Measurements from ENCODE around the gene STXBP5. TPM values are rescaled to one million over a fixed set of nuclear protein-coding genes. Genes with fewer than 3 reads are reported as not detected.

STXBP5 gene
- total and polyA plus RNA-seq, 4 experiments from 2014 or later, result 0.90 to 36.5 (median 21.9) TPM

- CTCF ChIA-PET (ENCODE audit: partially characterized antibody), result no interaction called here
- intact Hi-C loops (cut with micrococcal nuclease), result no loop called here
- no peak overlapping the region for H3K4me3 Mint-ChIP-seq
- H3K9me3 Mint-ChIP-seq, result no peaks in the 10 kb centered on the region
- Histone ChIP-seq H3K4me3 (ENCODE audit: low read length in 2 of 2) (no peak overlapping the region), H3K36me3 (ENCODE audit: insufficient read depth, low read length) (no peaks in the 10 kb centered on the region), H3K4me1 (ENCODE audit: insufficient read depth, low read length) (no peaks in the 10 kb centered on the region), H3K9me3 (ENCODE audit: control insufficient read depth in 1 of 2, low read length in 2 of 2) (no peaks in the 10 kb centered on the region), H3K27me3 (ENCODE audit: insufficient read depth, low read length) (no peaks in the 10 kb centered on the region), H3K27ac (ENCODE audit: low read depth, low read length) (no peak overlapping the region)
- peaks cover 21 to 28% of the 10 kb centered on the region in 2 donors for H3K36me3 Mint-ChIP-seq
- DNase-seq, result no peak
- no peaks in the 10 kb centered on the region for H3K27me3 Mint-ChIP-seq
- H3K27ac Mint-ChIP-seq, result no peak overlapping the region
- POLR2A ChIA-PET (ENCODE audit: partially characterized antibody), result no interaction called here
- no peaks in the 10 kb centered on the region for H3K4me1 Mint-ChIP-seq
Observed at GRCh38 chr6:147347179-147347881, 143.1 kb downstream of the STXBP5 start.

- DNase-seq, result no peak
- no peaks in the 10 kb centered on the region for H3K9me3 Mint-ChIP-seq
- intact Hi-C loops (cut with micrococcal nuclease), result no loop called here
- CTCF ChIA-PET (ENCODE audit: partially characterized antibody), result no interaction called here
- no peak overlapping the region for H3K4me3 Mint-ChIP-seq
- Histone ChIP-seq H3K4me1 (ENCODE audit: insufficient read depth, low read length) (no peaks in the 10 kb centered on the region), H3K9me3 (ENCODE audit: control insufficient read depth in 1 of 2, low read length in 2 of 2) (no peaks in the 10 kb centered on the region), H3K27me3 (ENCODE audit: insufficient read depth, low read length) (no peaks in the 10 kb centered on the region), H3K36me3 (ENCODE audit: insufficient read depth, low read length) (no peaks in the 10 kb centered on the region), H3K4me3 (ENCODE audit: low read length in 2 of 2) (no peak overlapping the region), H3K27ac (ENCODE audit: low read depth, low read length) (no peak overlapping the region)
- no peak overlapping the region for H3K27ac Mint-ChIP-seq
- no peaks in the 10 kb centered on the region for H3K27me3 Mint-ChIP-seq
- H3K4me1 Mint-ChIP-seq, result no peaks in the 10 kb centered on the region
- H3K36me3 Mint-ChIP-seq, result peaks cover 21 to 28% of the 10 kb centered on the region in 2 donors
- POLR2A ChIA-PET (ENCODE audit: partially characterized antibody), result no interaction called here
Observed at GRCh38 chr6:147347882-147348575, 143.8 kb downstream of the STXBP5 start.

GRCh38 chr6:147361311-147361981 lies 157.2 kb downstream of the STXBP5 start:
- Mint-ChIP-seq H3K27ac (no peak overlapping the region), H3K36me3 (peaks cover 67 to 73% of the 10 kb centered on the region in 2 donors), H3K4me3 (no peak overlapping the region), H3K4me1 (no peaks in the 10 kb centered on the region), H3K9me3 (peaks cover 0 to 7% (median 1%) of the 10 kb centered on the region in 8 donors), H3K27me3 (no peaks in the 10 kb centered on the region)
- ChIA-PET POLR2A (ENCODE audit: partially characterized antibody) (no interaction called here), CTCF (ENCODE audit: partially characterized antibody) (no interaction called here)
- Histone ChIP-seq H3K27ac (ENCODE audit: low read depth, low read length) (no peak overlapping the region), H3K36me3 (ENCODE audit: insufficient read depth, low read length) (peaks cover 10% of the 10 kb centered on the region), H3K27me3 (ENCODE audit: insufficient read depth, low read length) (no peaks in the 10 kb centered on the region), H3K4me1 (ENCODE audit: insufficient read depth, low read length) (no peaks in the 10 kb centered on the region), H3K4me3 (ENCODE audit: low read length in 2 of 2) (no peak overlapping the region), H3K9me3 (ENCODE audit: control insufficient read depth in 1 of 2, low read length in 2 of 2) (no peaks in the 10 kb centered on the region)
- DNase-seq, result no peak
- intact Hi-C loops (cut with micrococcal nuclease), result no loop called here

GRCh38 chr6:147366290-147366689 lies 162.1 kb downstream of the STXBP5 start:
- H3K36me3 ChIP-seq (ENCODE audit: insufficient read depth, low read length), result peaks cover 10% of the 10 kb centered on the region
- DNase-seq, result no peak
- no peaks in the 10 kb centered on the region for H3K27me3 ChIP-seq (ENCODE audit: insufficient read depth, low read length)
- ChIA-PET POLR2A (ENCODE audit: partially characterized antibody) (no interaction called here), CTCF (ENCODE audit: partially characterized antibody) (no interaction called here)
- no peak overlapping the region for H3K4me3 ChIP-seq (ENCODE audit: low read length in 2 of 2)
- H3K27ac ChIP-seq (ENCODE audit: low read depth, low read length), result no peak overlapping the region
- Mint-ChIP-seq H3K4me1 (peaks cover 0 to under 1% (median 0%) of the 10 kb centered on the region in 4 donors), H3K27ac (no peak overlapping the region), H3K27me3 (no peaks in the 10 kb centered on the region), H3K9me3 (no peaks in the 10 kb centered on the region), H3K4me3 (no peak overlapping the region), H3K36me3 (peaks cover 37 to 49% of the 10 kb centered on the region in 2 donors)
- no peaks in the 10 kb centered on the region for H3K4me1 ChIP-seq (ENCODE audit: insufficient read depth, low read length)
- intact Hi-C loops (cut with micrococcal nuclease), result no loop called here
- no peaks in the 10 kb centered on the region for H3K9me3 ChIP-seq (ENCODE audit: control insufficient read depth in 1 of 2, low read length in 2 of 2)

GRCh38 chr6:147371325-147371724 lies 167.1 kb downstream of the STXBP5 start:
- Histone ChIP-seq H3K4me3 (ENCODE audit: low read length in 2 of 2) (no peak overlapping the region), H3K27me3 (ENCODE audit: insufficient read depth, low read length) (no peaks in the 10 kb centered on the region), H3K4me1 (ENCODE audit: insufficient read depth, low read length) (no peaks in the 10 kb centered on the region), H3K27ac (ENCODE audit: low read depth, low read length) (no peak overlapping the region), H3K36me3 (ENCODE audit: insufficient read depth, low read length) (no peaks in the 10 kb centered on the region), H3K9me3 (ENCODE audit: control insufficient read depth in 1 of 2, low read length in 2 of 2) (no peaks in the 10 kb centered on the region)
- no peaks in the 10 kb centered on the region for H3K9me3 Mint-ChIP-seq
- peaks cover 0 to 2% (median 0%) of the 10 kb centered on the region in 4 donors for H3K4me1 Mint-ChIP-seq
- ChIA-PET CTCF (ENCODE audit: partially characterized antibody) (interaction anchor here (1.1 kb wide), 1 partner anchor 12 kb away, joined by 4 read pairs; no protein-coding TSS in a partner anchor), POLR2A (ENCODE audit: partially characterized antibody) (no interaction called here)
- H3K36me3 Mint-ChIP-seq, result peaks cover 29 to 31% of the 10 kb centered on the region in 2 donors
- H3K27me3 Mint-ChIP-seq, result no peaks in the 10 kb centered on the region
- no peak overlapping the region for H3K4me3 Mint-ChIP-seq
- intact Hi-C loops (cut with micrococcal nuclease), result no loop called here
- DNase-seq, result no peak
- H3K27ac Mint-ChIP-seq, result no peak overlapping the region

- CTCF ChIA-PET (ENCODE audit: partially characterized antibody), result interaction anchor here (1.3 kb wide), 1 partner anchor 10 kb away, joined by 5 read pairs; no protein-coding TSS in a partner anchor
Observed at GRCh38 chr6:147372806-147373205, 168.6 kb downstream of the STXBP5 start.

GRCh38 chr6:147378819-147379218 lies 174.6 kb downstream of the STXBP5 start:
- H3K9me3 ChIP-seq (ENCODE audit: control insufficient read depth in 1 of 2, low read length in 2 of 2), result no peaks in the 10 kb centered on the region
- no peaks in the 10 kb centered on the region for H3K4me1 ChIP-seq (ENCODE audit: insufficient read depth, low read length)
- DNase-seq, result no peak
- POLR2A ChIA-PET (ENCODE audit: partially characterized antibody), result no interaction called here
- Mint-ChIP-seq H3K9me3 (peaks cover 0 to 4% (median 0%) of the 10 kb centered on the region in 8 donors), H3K4me3 (no peak overlapping the region), H3K27me3 (no peaks in the 10 kb centered on the region), H3K36me3 (peaks cover 48 to 58% of the 10 kb centered on the region in 2 donors), H3K4me1 (no peaks in the 10 kb centered on the region), H3K27ac (no peak overlapping the region)
- CTCF ChIA-PET (ENCODE audit: partially characterized antibody), result no interaction called here
- no peak overlapping the region for H3K4me3 ChIP-seq (ENCODE audit: low read length in 2 of 2)
- H3K27ac ChIP-seq (ENCODE audit: low read depth, low read length), result no peak overlapping the region
- H3K36me3 ChIP-seq (ENCODE audit: insufficient read depth, low read length), result peaks cover 4% of the 10 kb centered on the region
- intact Hi-C loops (cut with micrococcal nuclease), result no loop called here
- no peaks in the 10 kb centered on the region for H3K27me3 ChIP-seq (ENCODE audit: insufficient read depth, low read length)

More at GRCh38 chr6:147372806-147373205, 168.6 kb downstream of the STXBP5 start:
- DNase-seq, result no peak
- Histone ChIP-seq H3K27me3 (ENCODE audit: insufficient read depth, low read length) (no peaks in the 10 kb centered on the region), H3K9me3 (ENCODE audit: control insufficient read depth in 1 of 2, low read length in 2 of 2) (no peaks in the 10 kb centered on the region), H3K4me3 (ENCODE audit: low read length in 2 of 2) (no peak overlapping the region), H3K27ac (ENCODE audit: low read depth, low read length) (no peak overlapping the region), H3K4me1 (ENCODE audit: insufficient read depth, low read length) (no peaks in the 10 kb centered on the region), H3K36me3 (ENCODE audit: insufficient read depth, low read length) (no peaks in the 10 kb centered on the region)
- H3K36me3 Mint-ChIP-seq, result peaks cover 26 to 28% of the 10 kb centered on the region in 2 donors
- H3K27me3 Mint-ChIP-seq, result no peaks in the 10 kb centered on the region
- no peak overlapping the region for H3K4me3 Mint-ChIP-seq
- H3K9me3 Mint-ChIP-seq, result no peaks in the 10 kb centered on the region
- H3K4me1 Mint-ChIP-seq, result peaks cover 0 to 2% (median 0%) of the 10 kb centered on the region in 4 donors
- H3K27ac Mint-ChIP-seq, result no peak overlapping the region
- intact Hi-C loops (cut with micrococcal nuclease), result no loop called here
- POLR2A ChIA-PET (ENCODE audit: partially characterized antibody), result interaction anchor here (1.0 kb wide), 1 partner anchor 9 kb away, joined by 4 read pairs; no protein-coding TSS in a partner anchor

Measured in CD4-positive, alpha-beta memory T cell (primary cell).